ENCODE data around the gene FRYL.
"Not testable (repeated sequence)": the region's sequence is repeated elsewhere in the genome, so short reads cannot be mapped to it uniquely, and the experiment has no call there.

The FRYL gene

DNA sequence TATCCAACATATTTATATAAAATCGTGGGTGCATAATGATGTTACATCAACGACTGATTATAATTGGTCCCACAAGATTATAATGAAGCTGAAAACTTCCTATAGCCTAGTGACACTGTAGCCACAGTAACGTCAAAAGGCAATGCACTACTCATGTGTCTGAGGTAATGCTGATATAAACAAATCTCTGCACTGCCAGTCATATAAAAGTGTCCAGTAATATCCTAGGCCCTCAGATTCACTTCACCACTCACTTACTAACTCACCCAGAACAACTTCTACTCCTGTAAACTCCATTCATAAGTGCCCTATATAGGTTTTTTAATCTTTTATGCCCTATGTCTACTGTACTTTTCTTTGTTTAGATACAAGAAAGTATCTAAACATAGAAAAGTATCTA is 18.8 kb downstream of the FRYL start:
- no peak overlapping the region for H2BK5ac ChIP-seq (ENCODE audit: low read depth, low read length, poor library complexity)
- no peak overlapping the region for H3K4me3 ChIP-seq (ENCODE audit: low read depth, low read length)
- H3K18ac ChIP-seq (ENCODE audit: low read length) = no peak overlapping the region
- no peak overlapping the region for H3K27ac ChIP-seq (ENCODE audit: low read depth, low read length)
- no peak overlapping the region for H3K23ac ChIP-seq (ENCODE audit: low read length)
- DNase-seq = no peak
- no peak overlapping the region for H4K91ac ChIP-seq (ENCODE audit: low read depth, low read length)
- peaks cover 2% of the 10 kb centered on the region for H3K9me3 ChIP-seq (ENCODE audit: insufficient read depth, low read depth, low read length)
- H3K4ac ChIP-seq (ENCODE audit: low read depth, low read length) = no peak overlapping the region
- H2AFZ ChIP-seq (ENCODE audit: insufficient read depth, low read length, poor library complexity) = no peak overlapping the region
- H3K4me1 ChIP-seq (ENCODE audit: control insufficient read depth in 1 of 2, insufficient read depth in 2 of 2, low read length in 2 of 2) = no peaks in the 10 kb centered on the region
- no peaks in the 10 kb centered on the region for H3K79me1 ChIP-seq (ENCODE audit: low read length)
- H4K8ac ChIP-seq (ENCODE audit: low read depth, low read length) = no peak overlapping the region
- no peak overlapping the region for H2BK12ac ChIP-seq (ENCODE audit: low read length)
- H2AK5ac ChIP-seq (ENCODE audit: low read length) = no peak overlapping the region
- H2BK120ac ChIP-seq (ENCODE audit: insufficient read depth, low read length, poor library complexity) = no peak overlapping the region
- no peak overlapping the region for H3K9ac ChIP-seq (ENCODE audit: low read length)
- WGBS (ENCODE audit: extremely low coverage, insufficient coverage, insufficient read length) = no CpG with 5 or more reads among the region's 3 CpGs
- peaks cover 0 to 2% of the 10 kb centered on the region in 2 experiments for H3K36me3 ChIP-seq (ENCODE audit: control insufficient read depth in 1 of 2, insufficient read depth in 2 of 2, low read length in 2 of 2)
- no peaks in the 10 kb centered on the region for H3K79me2 ChIP-seq (ENCODE audit: control insufficient read depth, insufficient read depth, low read length, poor library complexity)
- H3K14ac ChIP-seq (ENCODE audit: low read length) = no peak overlapping the region
- H3K27me3 ChIP-seq (ENCODE audit: insufficient read depth, low read length) = no peaks in the 10 kb centered on the region
- no peak overlapping the region for H3K4me2 ChIP-seq (ENCODE audit: low read length)
- no peak overlapping the region for H4K12ac ChIP-seq (ENCODE audit: low read depth, low read length)

- H3K18ac ChIP-seq (ENCODE audit: low read length); H3K14ac ChIP-seq (ENCODE audit: low read length); H4K8ac ChIP-seq (ENCODE audit: low read depth, low read length); H2BK12ac ChIP-seq (ENCODE audit: low read length); H4K91ac ChIP-seq (ENCODE audit: low read depth, low read length); H4K12ac ChIP-seq (ENCODE audit: low read depth, low read length); H3K27me3 ChIP-seq (ENCODE audit: insufficient read depth, low read length); H3K79me1 ChIP-seq (ENCODE audit: low read length); H3K4me2 ChIP-seq (ENCODE audit: low read length); H3K4me1 ChIP-seq (ENCODE audit: control insufficient read depth in 1 of 2, insufficient read depth in 2 of 2, low read length in 2 of 2); H3K23ac ChIP-seq (ENCODE audit: low read length); H3K9me3 ChIP-seq (ENCODE audit: insufficient read depth, low read depth, low read length); H3K79me2 ChIP-seq (ENCODE audit: control insufficient read depth, insufficient read depth, low read length, poor library complexity); H3K27ac ChIP-seq (ENCODE audit: low read depth, low read length); H3K4me3 ChIP-seq (ENCODE audit: low read depth, low read length); H3K36me3 ChIP-seq (ENCODE audit: control insufficient read depth in 1 of 2, insufficient read depth in 2 of 2, low read length in 2 of 2); DNase-seq; H2AK5ac ChIP-seq (ENCODE audit: low read length); H2BK5ac ChIP-seq (ENCODE audit: low read depth, low read length, poor library complexity); H3K4ac ChIP-seq (ENCODE audit: low read depth, low read length); H2BK120ac ChIP-seq (ENCODE audit: insufficient read depth, low read length, poor library complexity); H3K9ac ChIP-seq (ENCODE audit: low read length); H2AFZ ChIP-seq (ENCODE audit: insufficient read depth, low read length, poor library complexity): not testable (repeated sequence)
- no CpG with 5 or more reads among the region's 5 CpGs for WGBS (ENCODE audit: extremely low coverage, insufficient coverage, insufficient read length)
These were observed 21.4 kb downstream of the FRYL start for GRCh38 chr4:48758703-48759102.

GRCh38 chr4:48756689-48757220 is 23.3 kb downstream of the FRYL start:
- Histone ChIP-seq H2AFZ (ENCODE audit: insufficient read depth, low read length, poor library complexity) (no peak overlapping the region), H2BK120ac (ENCODE audit: insufficient read depth, low read length, poor library complexity) (no peak overlapping the region), H3K27ac (ENCODE audit: low read depth, low read length) (no peak overlapping the region), H2AK5ac (ENCODE audit: low read length) (no peak overlapping the region), H4K12ac (ENCODE audit: low read depth, low read length) (no peak overlapping the region), H3K79me2 (ENCODE audit: control insufficient read depth, insufficient read depth, low read length, poor library complexity) (no peaks in the 10 kb centered on the region), H4K91ac (ENCODE audit: low read depth, low read length) (no peak overlapping the region), H3K4me3 (ENCODE audit: low read depth, low read length) (no peak overlapping the region), H3K9ac (ENCODE audit: low read length) (no peak overlapping the region), H3K4ac (ENCODE audit: low read depth, low read length) (no peak overlapping the region), H3K27me3 (ENCODE audit: insufficient read depth, low read length) (no peaks in the 10 kb centered on the region), H3K14ac (ENCODE audit: low read length) (no peak overlapping the region), H3K4me2 (ENCODE audit: low read length) (no peak overlapping the region), H4K8ac (ENCODE audit: low read depth, low read length) (no peak overlapping the region), H3K36me3 (ENCODE audit: control insufficient read depth in 1 of 2, insufficient read depth in 2 of 2, low read length in 2 of 2) (peaks cover 0 to 2% of the 10 kb centered on the region in 2 experiments), H3K9me3 (ENCODE audit: insufficient read depth, low read depth, low read length) (peaks cover 2% of the 10 kb centered on the region), H3K23ac (ENCODE audit: low read length) (no peak overlapping the region), H2BK12ac (ENCODE audit: low read length) (no peak overlapping the region), H3K79me1 (ENCODE audit: low read length) (no peaks in the 10 kb centered on the region), H3K18ac (ENCODE audit: low read length) (no peak overlapping the region), H3K4me1 (ENCODE audit: control insufficient read depth in 1 of 2, insufficient read depth in 2 of 2, low read length in 2 of 2) (peaks cover 0 to 2% of the 10 kb centered on the region in 2 experiments), H2BK5ac (ENCODE audit: low read depth, low read length, poor library complexity) (no peak overlapping the region)
- no CpG with 5 or more reads among the region's 4 CpGs for WGBS (ENCODE audit: extremely low coverage, insufficient coverage, insufficient read length)
- DNase-seq = no peak

- no peak overlapping the region for H2AFZ ChIP-seq (ENCODE audit: insufficient read depth, low read length, poor library complexity)
- H3K14ac ChIP-seq (ENCODE audit: low read length) = no peak overlapping the region
- H3K27ac ChIP-seq (ENCODE audit: low read depth, low read length) = no peak overlapping the region
- H4K91ac ChIP-seq (ENCODE audit: low read depth, low read length) = no peak overlapping the region
- H3K18ac ChIP-seq (ENCODE audit: low read length) = no peak overlapping the region
- H3K4me3 ChIP-seq (ENCODE audit: low read depth, low read length) = no peak overlapping the region
- H3K4ac ChIP-seq (ENCODE audit: low read depth, low read length) = no peak overlapping the region
- no peak overlapping the region for H3K4me2 ChIP-seq (ENCODE audit: low read length)
- no peak overlapping the region for H4K12ac ChIP-seq (ENCODE audit: low read depth, low read length)
- H3K4me1 ChIP-seq (ENCODE audit: control insufficient read depth in 1 of 2, insufficient read depth in 2 of 2, low read length in 2 of 2) = peaks cover 0 to 2% of the 10 kb centered on the region in 2 experiments
- H3K79me2 ChIP-seq (ENCODE audit: control insufficient read depth, insufficient read depth, low read length, poor library complexity) = no peaks in the 10 kb centered on the region
- no peak overlapping the region for H2BK5ac ChIP-seq (ENCODE audit: low read depth, low read length, poor library complexity)
- peaks cover 2% of the 10 kb centered on the region for H3K9me3 ChIP-seq (ENCODE audit: insufficient read depth, low read depth, low read length)
- peaks cover 0 to 2% of the 10 kb centered on the region in 2 experiments for H3K36me3 ChIP-seq (ENCODE audit: control insufficient read depth in 1 of 2, insufficient read depth in 2 of 2, low read length in 2 of 2)
- H3K9ac ChIP-seq (ENCODE audit: low read length) = no peak overlapping the region
- H2BK120ac ChIP-seq (ENCODE audit: insufficient read depth, low read length, poor library complexity) = no peak overlapping the region
- no peak overlapping the region for H4K8ac ChIP-seq (ENCODE audit: low read depth, low read length)
- WGBS (ENCODE audit: extremely low coverage, insufficient coverage, insufficient read length) = no CpG with 5 or more reads among the region's 1 CpG
- no peak overlapping the region for H3K23ac ChIP-seq (ENCODE audit: low read length)
- H3K27me3 ChIP-seq (ENCODE audit: insufficient read depth, low read length) = no peaks in the 10 kb centered on the region
- no peaks in the 10 kb centered on the region for H3K79me1 ChIP-seq (ENCODE audit: low read length)
- no peak overlapping the region for H2BK12ac ChIP-seq (ENCODE audit: low read length)
- no peak overlapping the region for H2AK5ac ChIP-seq (ENCODE audit: low read length)
- DNase-seq = no peak
These were observed 24.8 kb downstream of the FRYL start for GRCh38 chr4:48755281-48755680.

Measured in trophoblast cell (in vitro differentiated cells and primary cell).